ENCODE measurements around the gene ASB7.

ASB7 gene

GRCh38 chr15:100597862-100598261, 4.5 kb upstream of the ASB7 start:
- DNase-seq, result no peak

- DNase-seq, result no peak
These were observed 3.7 kb upstream of the ASB7 start for GRCh38 chr15:100598655-100599054.

- DNase-seq, result peak; percentile 11
These were observed 1.2 kb upstream of the ASB7 start for GRCh38 chr15:100601163-100601562.

- no peak for DNase-seq
These were observed 749 bp upstream of the ASB7 start for GRCh38 chr15:100601617-100602063.

- no peak for DNase-seq
These were observed 519 bp downstream of the ASB7 start for GRCh38 chr15:100602823-100603393.

- no peak for DNase-seq
These were observed 10.2 kb downstream of the ASB7 start for GRCh38 chr15:100612539-100612938.

- no peak for DNase-seq
These were observed 10.8 kb downstream of the ASB7 start for GRCh38 chr15:100613208-100613607.

- DNase-seq, result no peak
These were observed 11.9 kb downstream of the ASB7 start for GRCh38 chr15:100614336-100614735.

- no peak for DNase-seq
These were observed 12.5 kb downstream of the ASB7 start for GRCh38 chr15:100614918-100615317.

GRCh38 chr15:100615801-100616200, 13.4 kb downstream of the ASB7 start:
- DNase-seq, result no peak

- no peak for DNase-seq
These were observed 14.3 kb downstream of the ASB7 start for GRCh38 chr15:100616700-100617099.

GRCh38 chr15:100623301-100623700, 20.9 kb downstream of the ASB7 start:
- no peak for DNase-seq

- no peak for DNase-seq
These were observed 25.5 kb downstream of the ASB7 start for GRCh38 chr15:100627789-100628395.

- no peak for DNase-seq
These were observed 26.4 kb downstream of the ASB7 start for GRCh38 chr15:100628746-100629145.

- DNase-seq, result no peak
These were observed 29.4 kb downstream of the ASB7 start for GRCh38 chr15:100631831-100632230.

- no peak for DNase-seq
These were observed 31.3 kb downstream of the ASB7 start for GRCh38 chr15:100633763-100634075.

- no peak for DNase-seq
These were observed 33.1 kb downstream of the ASB7 start for GRCh38 chr15:100635406-100636071.

GRCh38 chr15:100638177-100638730, 35.9 kb downstream of the ASB7 start:
- DNase-seq, result no peak

GRCh38 chr15:100642213-100642949, 40.0 kb downstream of the ASB7 start:
- DNase-seq, result no peak

- DNase-seq, result no peak
These were observed 40.6 kb downstream of the ASB7 start for GRCh38 chr15:100642950-100643338.

GRCh38 chr15:100645671-100646070, 43.3 kb downstream of the ASB7 start:
- DNase-seq, result no peak

GRCh38 chr15:100648951-100649350, 46.6 kb downstream of the ASB7 start:
- no peak for DNase-seq

- DNase-seq, result no peak
These were observed 48.3 kb downstream of the ASB7 start for GRCh38 chr15:100650685-100651084.

GRCh38 chr15:100651253-100651652, 48.9 kb downstream of the ASB7 start:
- no peak for DNase-seq

Data from activated gamma-delta T cell (primary cell).